ENCODE measurements around the gene ANKRD12.

- TF ChIP-seq REST (IDR thresholded peaks at IDR 0.05; ENCODE audit: low read depth) (no peak), CTCF (IDR thresholded peaks at IDR 0.05 in 2 of 3, conservative IDR thresholded peaks at IDR 0.05 in 1 of 3; ENCODE audit: borderline replicate concordance in 1 of 3, insufficient read depth in 1 of 3, low read depth in 2 of 3, low read length in 2 of 3) (no peak), YY1 (IDR thresholded peaks at IDR 0.05; ENCODE audit: extremely low read depth, insufficient replicate concordance, low read depth, low read length) (no peak), ZFX (IDR thresholded peaks at IDR 0.05) (no peak), MAX (IDR thresholded peaks at IDR 0.05) (no peak)
Observed at GRCh38 chr18:9153256-9153655, 16.7 kb downstream of the ANKRD12 start.
